SJSA1 (cell line): Measurements from ENCODE around the gene KPTN. TPM values are rescaled to one million over a fixed set of nuclear protein-coding genes. Genes with fewer than 3 reads are reported as not detected.

ENCODE experiments used
- total RNA-seq: library from RNA; depleted of rRNA; stranded (reverse); fragments of >200 nt; shearing (Covaris generic); gene quantifications from 2 replicates; pipeline ENCODE4 v1.2.3, GENCODE V29; 2014; rRNA removed

Gene KPTN
- total RNA-seq, 1 experiment from 2014 or later, result 7.2 TPM

Other genes with a start within 250 kb of the KPTN start
- 8.0 and 12.1 TPM in 2 replicates for gene CCDC9, start 227.7 kb downstream of the KPTN start, total RNA-seq
- 2.4 and 2.5 TPM in 2 replicates for gene INAFM1, start 209.3 kb downstream of the KPTN start, total RNA-seq
- not detected in 2 replicates for gene C5AR1, start 174.4 kb downstream of the KPTN start, total RNA-seq
- gene C5AR2, start 152.0 kb downstream of the KPTN start, total RNA-seq, result not detected in 2 replicates
- 15.0 and 16.4 TPM in 2 replicates for gene DHX34, start 134.9 kb downstream of the KPTN start, total RNA-seq
- gene MEIS3, start 64.7 kb downstream of the KPTN start, total RNA-seq, result 25.0 and 50.8 TPM in 2 replicates
- not detected in 2 replicates for gene SLC8A2, start 12.3 kb downstream of the KPTN start, total RNA-seq
- 87.5 and 132 TPM in 2 replicates for gene NAPA, start 30.8 kb upstream of the KPTN start, total RNA-seq
- gene ZNF541, start 88.9 kb upstream of the KPTN start, total RNA-seq, result not detected in 2 replicates
- 0.66 and 3.5 TPM in 2 replicates for gene BICRA, start 124.9 kb upstream of the KPTN start, total RNA-seq
- gene EHD2, start 229.2 kb upstream of the KPTN start, total RNA-seq, result 25.7 and 35.9 TPM in 2 replicates